ENCODE results near the gene GINS2. TPM values are rescaled to one million over a fixed set of nuclear protein-coding genes. Genes with fewer than 3 reads are reported as not detected.

The GINS2 gene
- total RNA-seq, 2 experiments from 2014 or later: 33.4 to 34.2 TPM

GRCh38 chr16:85664580-85665372, 24.0 kb downstream of the GINS2 start:
- peaks cover 5% of the 10 kb centered on the region for H3K36me3 Mint-ChIP-seq
- no peak overlapping the region for H3K27ac Mint-ChIP-seq
- H3K9me3 Mint-ChIP-seq: no peaks in the 10 kb centered on the region
- POLR2A ChIA-PET: no interaction called here
- DNase-seq (no peak), ATAC-seq (ENCODE audit: low read depth) (no peak)
- H3K4me3 Mint-ChIP-seq: no peak overlapping the region
- H3K27me3 Mint-ChIP-seq: no peaks in the 10 kb centered on the region
- no peaks in the 10 kb centered on the region for H3K4me1 Mint-ChIP-seq

- no peaks in the 10 kb centered on the region for H3K4me1 Mint-ChIP-seq
- POLR2A ChIA-PET: no interaction called here
- no peak for DNase-seq
- no peak overlapping the region for H3K4me3 Mint-ChIP-seq
- ATAC-seq (ENCODE audit: low read depth): no peak
- H3K27ac Mint-ChIP-seq: no peak overlapping the region
- H3K36me3 Mint-ChIP-seq: peaks cover 5% of the 10 kb centered on the region
- no peaks in the 10 kb centered on the region for H3K27me3 Mint-ChIP-seq
- H3K9me3 Mint-ChIP-seq: no peaks in the 10 kb centered on the region
These were observed 24.8 kb downstream of the GINS2 start for GRCh38 chr16:85663891-85664321.

GRCh38 chr16:85662976-85663830, 25.6 kb downstream of the GINS2 start:
- Mint-ChIP-seq H3K4me1 (no peaks in the 10 kb centered on the region), H3K36me3 (peaks cover 5% of the 10 kb centered on the region), H3K27ac (no peak overlapping the region), H3K27me3 (no peaks in the 10 kb centered on the region), H3K4me3 (no peak overlapping the region), H3K9me3 (no peaks in the 10 kb centered on the region)
- DNase-seq (no peak), ATAC-seq (ENCODE audit: low read depth) (no peak)
- POLR2A ChIA-PET: no interaction called here

GRCh38 chr16:85662482-85662812, 26.3 kb downstream of the GINS2 start:
- no peak for DNase-seq
- Mint-ChIP-seq H3K27me3 (no peaks in the 10 kb centered on the region), H3K9me3 (no peaks in the 10 kb centered on the region), H3K4me3 (no peak overlapping the region), H3K4me1 (no peaks in the 10 kb centered on the region), H3K27ac (no peak overlapping the region), H3K36me3 (peaks cover 5% of the 10 kb centered on the region)
- POLR2A ChIA-PET: interaction anchor here (0.8 kb wide), 1 partner anchor 138 kb away, joined by 3 read pairs; no protein-coding TSS in a partner anchor
- ATAC-seq (ENCODE audit: low read depth): no peak

- H3K4me1 Mint-ChIP-seq: no peaks in the 10 kb centered on the region
- DNase-seq (no peak), ATAC-seq (ENCODE audit: low read depth) (no peak)
- POLR2A ChIA-PET: interaction anchor here (0.8 kb wide), 1 partner anchor 138 kb away, joined by 3 read pairs; no protein-coding TSS in a partner anchor
- no peaks in the 10 kb centered on the region for H3K27me3 Mint-ChIP-seq
- peaks cover 5% of the 10 kb centered on the region for H3K36me3 Mint-ChIP-seq
- H3K27ac Mint-ChIP-seq: no peak overlapping the region
- no peak overlapping the region for H3K4me3 Mint-ChIP-seq
- no peaks in the 10 kb centered on the region for H3K9me3 Mint-ChIP-seq
These were observed 26.8 kb downstream of the GINS2 start for GRCh38 chr16:85661740-85662481.

- Mint-ChIP-seq H3K9me3 (no peaks in the 10 kb centered on the region), H3K4me3 (no peak overlapping the region), H3K27ac (no peak overlapping the region), H3K4me1 (no peaks in the 10 kb centered on the region), H3K36me3 (peaks cover 7% of the 10 kb centered on the region), H3K27me3 (no peaks in the 10 kb centered on the region)
- POLR2A ChIA-PET: no interaction called here
- DNase-seq: no peak
- ATAC-seq (ENCODE audit: low read depth): no peak
These were observed 27.7 kb downstream of the GINS2 start for GRCh38 chr16:85660843-85661739.

- peak; percentile 67 for ATAC-seq (ENCODE audit: low read depth)
- Mint-ChIP-seq H3K4me1 (no peaks in the 10 kb centered on the region), H3K4me3 (no peak overlapping the region)
These were observed 28.8 kb downstream of the GINS2 start for GRCh38 chr16:85659805-85660511.

GRCh38 chr16:85659336-85659735, 29.4 kb downstream of the GINS2 start:
- no peak overlapping the region for H3K4me3 Mint-ChIP-seq
- H3K9me3 Mint-ChIP-seq: no peaks in the 10 kb centered on the region
- no peaks in the 10 kb centered on the region for H3K27me3 Mint-ChIP-seq
- DNase-seq (no peak), ATAC-seq (ENCODE audit: low read depth) (no peak)
- no peak overlapping the region for H3K27ac Mint-ChIP-seq
- H3K36me3 Mint-ChIP-seq: peaks cover 10% of the 10 kb centered on the region
- H3K4me1 Mint-ChIP-seq: no peaks in the 10 kb centered on the region
- POLR2A ChIA-PET: no interaction called here

More at GRCh38 chr16:85659805-85660511, 28.8 kb downstream of the GINS2 start:
- Mint-ChIP-seq H3K27ac (no peak overlapping the region), H3K9me3 (no peaks in the 10 kb centered on the region), H3K27me3 (no peaks in the 10 kb centered on the region), H3K36me3 (peaks cover 10% of the 10 kb centered on the region)
- DNase-seq: peak; percentile 80
- POLR2A ChIA-PET: no interaction called here

GRCh38 chr16:85658504-85659326, 30.0 kb downstream of the GINS2 start:
- peaks cover 10% of the 10 kb centered on the region for H3K36me3 Mint-ChIP-seq
- H3K27me3 Mint-ChIP-seq: no peaks in the 10 kb centered on the region
- no peak overlapping the region for H3K4me3 Mint-ChIP-seq
- no peak for ATAC-seq (ENCODE audit: low read depth)
- no peak for DNase-seq
- H3K27ac Mint-ChIP-seq: no peak overlapping the region
- no peaks in the 10 kb centered on the region for H3K9me3 Mint-ChIP-seq
- POLR2A ChIA-PET: no interaction called here
- no peaks in the 10 kb centered on the region for H3K4me1 Mint-ChIP-seq

GRCh38 chr16:85657996-85658395, 30.8 kb downstream of the GINS2 start:
- Mint-ChIP-seq H3K9me3 (no peaks in the 10 kb centered on the region), H3K27me3 (no peaks in the 10 kb centered on the region), H3K4me3 (no peak overlapping the region), H3K27ac (no peak overlapping the region), H3K36me3 (peaks cover 8% of the 10 kb centered on the region), H3K4me1 (no peaks in the 10 kb centered on the region)
- POLR2A ChIA-PET: no interaction called here
- DNase-seq (no peak), ATAC-seq (ENCODE audit: low read depth) (no peak)

GRCh38 chr16:85657267-85657650, 31.5 kb downstream of the GINS2 start:
- Mint-ChIP-seq H3K4me1 (no peaks in the 10 kb centered on the region), H3K4me3 (no peak overlapping the region), H3K9me3 (no peaks in the 10 kb centered on the region), H3K36me3 (peaks cover 8% of the 10 kb centered on the region), H3K27ac (no peak overlapping the region), H3K27me3 (no peaks in the 10 kb centered on the region)
- DNase-seq (no peak), ATAC-seq (ENCODE audit: low read depth) (no peak)
- POLR2A ChIA-PET: no interaction called here
